HUES64 (cell line): ENCODE results near the gene HAP1. TPM values are rescaled to one million over a fixed set of nuclear protein-coding genes. Genes with fewer than 3 reads are reported as not detected.
"Not testable (repeated sequence)": the region's sequence is repeated elsewhere in the genome, so short reads cannot be mapped to it uniquely, and the experiment has no call there.

Experiments
- H3K27ac ChIP-seq: 2 replicates; pipeline ENCODE4 v1.7.0; 2013; ENCODE audit warnings: low read depth, low read length, inconsistent platforms
- H3K27me3 ChIP-seq: 2 replicates; pipeline ENCODE4 v1.6.1; 2013; ENCODE audit warnings: mild to moderate bottlenecking, low read length; ENCODE audit not compliant: insufficient read depth
- H3K36me3 ChIP-seq: 2 replicates; pipeline ENCODE4 v1.6.1; 2013; ENCODE audit warnings: mild to moderate bottlenecking, low read length; ENCODE audit not compliant: insufficient read depth
- H3K4me1 ChIP-seq: 2 replicates; pipeline ENCODE4 v1.6.1; 2013; ENCODE audit warnings: mild to moderate bottlenecking, low read length, moderate library complexity; ENCODE audit not compliant: insufficient read depth
- H3K4me3 ChIP-seq: 2 replicates; pipeline ENCODE4 v1.5.1; 2013; ENCODE audit warnings: mild to moderate bottlenecking, low read length, moderate library complexity
- H3K9ac ChIP-seq: 2 replicates; pipeline ENCODE4 v1.6.1; 2013; ENCODE audit warnings: mild to moderate bottlenecking, low read depth, low read length
- H3K9me3 ChIP-seq: 2 replicates; pipeline ENCODE4 v1.6.1; 2013; ENCODE audit warnings: low read depth, low read length; ENCODE audit not compliant: insufficient read depth
- WGBS: fragments of 150-250, 120-280 bp; methylation state at CpG from one replicate; pipeline ENCODE4 v1.1.7; 2013; ENCODE audit warnings: missing lambda C conversion rate; 5-methylcytosine and 5-hydroxymethylcytosine counted together
- polyA plus RNA-seq, 2 experiments: library from polyadenylated mRNA; stranded (reverse); fragments of 50-300 nt; gene quantifications; one replicate each; pipeline ENCODE4 v1.2.3, GENCODE V29; 2013

The HAP1 gene, protein sequence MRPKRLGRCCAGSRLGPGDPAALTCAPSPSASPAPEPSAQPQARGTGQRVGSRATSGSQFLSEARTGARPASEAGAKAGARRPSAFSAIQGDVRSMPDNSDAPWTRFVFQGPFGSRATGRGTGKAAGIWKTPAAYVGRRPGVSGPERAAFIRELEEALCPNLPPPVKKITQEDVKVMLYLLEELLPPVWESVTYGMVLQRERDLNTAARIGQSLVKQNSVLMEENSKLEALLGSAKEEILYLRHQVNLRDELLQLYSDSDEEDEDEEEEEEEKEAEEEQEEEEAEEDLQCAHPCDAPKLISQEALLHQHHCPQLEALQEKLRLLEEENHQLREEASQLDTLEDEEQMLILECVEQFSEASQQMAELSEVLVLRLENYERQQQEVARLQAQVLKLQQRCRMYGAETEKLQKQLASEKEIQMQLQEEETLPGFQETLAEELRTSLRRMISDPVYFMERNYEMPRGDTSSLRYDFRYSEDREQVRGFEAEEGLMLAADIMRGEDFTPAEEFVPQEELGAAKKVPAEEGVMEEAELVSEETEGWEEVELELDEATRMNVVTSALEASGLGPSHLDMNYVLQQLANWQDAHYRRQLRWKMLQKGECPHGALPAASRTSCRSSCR
- polyA plus RNA-seq (2013, experiment 1 of 2), result 0.60 TPM
- polyA plus RNA-seq (2013, experiment 2 of 2), result 0.95 TPM

- Histone ChIP-seq H3K36me3 (no peaks in the 10 kb centered on the region), H3K9ac (peak within 1 kb of the TSS; percentile 91), H3K9me3 (no peaks in the 10 kb centered on the region), H3K4me3 (peak within 1 kb of the TSS; percentile 72), H3K4me1 (peaks cover 4% of the 10 kb centered on the region), H3K27me3 (peaks cover 70% of the 10 kb centered on the region), H3K27ac (peak within 1 kb of the TSS; percentile 72; the same call in 1 of the 2 replicates)
- WGBS, result under 1% methylated on average over 77 of the region's 77 CpGs
Observed at GRCh38 chr17:41734139-41734948, at the start of gene HAP1. HAP1 (minus strand) TSS chr17:41734643; CDS start chr17:41734634, 9 bp downstream.

DNA sequence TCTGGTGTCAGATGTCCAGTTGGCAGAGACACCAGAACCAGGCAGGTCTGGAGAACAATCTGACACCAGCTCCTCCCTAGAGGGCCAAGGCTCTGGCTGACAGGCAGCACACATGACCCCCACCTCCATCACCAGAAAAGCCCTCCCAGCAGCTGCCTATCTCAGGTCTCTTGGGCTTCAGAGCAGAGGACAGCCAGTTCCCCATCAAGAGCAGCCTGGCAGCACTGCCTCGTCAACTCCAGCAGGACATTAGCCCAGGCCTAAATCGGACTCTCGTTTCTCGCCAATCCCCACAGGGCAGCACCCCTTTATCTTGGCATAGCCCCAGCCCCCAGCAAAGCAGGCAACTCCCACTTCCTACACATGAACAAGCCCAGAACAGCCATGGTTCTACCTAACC, 47.7 kb upstream of the HAP1 start:
- no peaks in the 10 kb centered on the region for H3K36me3 ChIP-seq
- peaks cover 35% of the 10 kb centered on the region for H3K4me1 ChIP-seq
- H3K27me3 ChIP-seq, result no peaks in the 10 kb centered on the region
- H3K9ac ChIP-seq, result no peak overlapping the region
- no peak overlapping the region for H3K4me3 ChIP-seq
- no peak overlapping the region for H3K27ac ChIP-seq
- no peaks in the 10 kb centered on the region for H3K9me3 ChIP-seq
- 92% methylated on average over 4 of the region's 4 CpGs for WGBS

GRCh38 chr17:41781404-41782110, 47.1 kb upstream of the HAP1 start:
- H3K27ac ChIP-seq, result no peak overlapping the region
- no peak overlapping the region for H3K4me3 ChIP-seq

DNA sequence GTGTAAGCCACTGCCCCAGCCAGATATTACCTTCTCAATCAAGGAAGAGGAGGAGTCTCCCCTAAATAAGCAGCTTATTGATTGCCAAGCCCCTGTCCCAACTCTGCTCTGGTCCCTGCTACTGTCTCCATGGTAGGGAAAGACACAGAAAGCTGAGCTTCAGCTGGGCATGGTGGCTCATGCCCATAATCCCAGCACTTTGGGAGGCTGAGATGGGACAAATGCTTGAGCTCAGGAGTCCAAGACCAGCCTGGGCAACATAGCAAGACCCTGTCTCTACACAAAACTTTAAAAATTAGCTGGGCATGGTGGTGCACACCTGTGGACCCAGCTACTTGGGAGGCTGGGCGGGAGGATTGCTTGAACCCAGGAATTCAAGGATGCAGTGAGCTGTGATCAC, 45.5 kb upstream of the HAP1 start:
- Histone ChIP-seq H3K27me3 (no peaks in the 10 kb centered on the region), H3K4me3 (no peak overlapping the region), H3K9me3 (no peaks in the 10 kb centered on the region), H3K4me1 (peaks cover 47% of the 10 kb centered on the region), H3K9ac (no peak overlapping the region), H3K27ac (no peak overlapping the region), H3K36me3 (no peaks in the 10 kb centered on the region)
- 100% methylated on average over 1 of the region's 1 CpG for WGBS

More at GRCh38 chr17:41781404-41782110, 47.1 kb upstream of the HAP1 start:
- Histone ChIP-seq H3K4me1 (peaks cover 34% of the 10 kb centered on the region), H3K27me3 (no peaks in the 10 kb centered on the region), H3K9ac (no peak overlapping the region), H3K9me3 (no peaks in the 10 kb centered on the region), H3K36me3 (no peaks in the 10 kb centered on the region)
- WGBS, result 95% methylated on average over 13 of the region's 13 CpGs

- Histone ChIP-seq H3K4me3 (no peak overlapping the region), H3K27ac (peak overlapping the region; percentile 76; the same call in 1 of the 2 replicates), H3K36me3 (peaks cover 2% of the 10 kb centered on the region; the same call in 1 of the 2 replicates), H3K9ac (peak overlapping the region; percentile 34; the same call in 1 of the 2 replicates), H3K4me1 (peaks cover 45% of the 10 kb centered on the region), H3K9me3 (no peaks in the 10 kb centered on the region), H3K27me3 (no peaks in the 10 kb centered on the region)
- WGBS, result 67% methylated on average over 12 of the region's 12 CpGs
Observed at GRCh38 chr17:41777574-41778188, 43.2 kb upstream of the HAP1 start.

- H3K9ac ChIP-seq, result peak overlapping the region; percentile 34; the same call in 1 of the 2 replicates
- H3K36me3 ChIP-seq, result peaks cover 6% of the 10 kb centered on the region; the same call in 1 of the 2 replicates
- no peaks in the 10 kb centered on the region for H3K9me3 ChIP-seq
- peak overlapping the region; percentile 76; the same call in 1 of the 2 replicates for H3K27ac ChIP-seq
- no peaks in the 10 kb centered on the region for H3K27me3 ChIP-seq
- H3K4me1 ChIP-seq, result peaks cover 46% of the 10 kb centered on the region
- H3K4me3 ChIP-seq, result no peak overlapping the region
- WGBS, result 77% methylated on average over 4 of the region's 4 CpGs
Observed at GRCh38 chr17:41777157-41777573, 42.7 kb upstream of the HAP1 start.

GRCh38 chr17:41776262-41776900, 41.9 kb upstream of the HAP1 start:
- H3K27me3 ChIP-seq, H3K36me3 ChIP-seq, H3K4me3 ChIP-seq, H3K9me3 ChIP-seq: not testable (repeated sequence)
- 87% methylated on average over 14 of the region's 14 CpGs for WGBS
- Histone ChIP-seq H3K9ac (peak overlapping the region; percentile 44; the same call in 1 of the 2 replicates), H3K27ac (peak overlapping the region; percentile 73; the same call in 1 of the 2 replicates), H3K4me1 (peaks cover 45% of the 10 kb centered on the region)

GRCh38 chr17:41775394-41776226, 41.2 kb upstream of the HAP1 start:
- WGBS, result 52% methylated on average over 12 of the region's 12 CpGs
- no peaks in the 10 kb centered on the region for H3K27me3 ChIP-seq
- peaks cover 14% of the 10 kb centered on the region for H3K36me3 ChIP-seq
- no peak overlapping the region for H3K4me3 ChIP-seq
- peak overlapping the region; percentile 73 for H3K27ac ChIP-seq
- H3K9ac ChIP-seq, result peak overlapping the region; percentile 44
- peaks cover 45% of the 10 kb centered on the region for H3K4me1 ChIP-seq
- no peaks in the 10 kb centered on the region for H3K9me3 ChIP-seq

DNA sequence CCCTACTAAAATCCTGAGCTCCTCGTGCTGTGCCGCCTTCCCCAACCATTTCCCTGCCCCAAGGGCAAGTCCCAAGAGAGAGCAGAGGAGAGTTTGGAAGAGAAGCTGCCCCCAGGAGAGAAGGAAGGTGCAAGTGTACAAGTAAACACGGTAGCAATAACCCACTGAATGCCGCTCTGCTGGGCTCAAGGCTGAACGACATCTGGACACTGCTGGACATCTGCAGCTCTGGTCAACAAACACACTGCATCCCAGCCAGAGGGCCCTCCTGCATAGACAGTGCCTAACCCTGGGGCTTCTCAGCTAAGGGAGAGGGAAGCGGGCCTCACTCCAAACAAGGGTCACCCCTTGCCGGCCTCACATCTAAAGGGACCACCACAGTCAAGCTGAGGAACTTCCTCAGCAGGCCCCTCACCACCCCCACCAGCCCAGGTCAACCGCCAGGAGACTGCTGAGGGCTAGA, 39.3 kb upstream of the HAP1 start:
- H3K27me3 ChIP-seq, result no peaks in the 10 kb centered on the region
- H3K27ac ChIP-seq, result peak overlapping the region; percentile 32; the same call in 1 of the 2 replicates
- H3K36me3 ChIP-seq, result peaks cover 33% of the 10 kb centered on the region
- no peak overlapping the region for H3K4me3 ChIP-seq
- peaks cover 45% of the 10 kb centered on the region for H3K4me1 ChIP-seq
- 60% methylated on average over 7 of the region's 8 CpGs for WGBS
- H3K9me3 ChIP-seq, result no peaks in the 10 kb centered on the region
- peak overlapping the region; percentile 40; the same call in 1 of the 2 replicates for H3K9ac ChIP-seq
